A549 treated with AZD2906 at 1 μM for 4 hours (cell line): ENCODE measurements around the gene ASB15. TPM values are rescaled to one million over a fixed set of nuclear protein-coding genes. Genes with fewer than 3 reads are reported as not detected.

Source experiments
- total RNA-seq: library from RNA; stranded (reverse); fragments of 200-300 nt; extraction: Qiagen RNA extraction; gene quantifications from 5 replicates; pipeline ENCODE4 v1.2.3, GENCODE V29; 2022

The ASB15 gene
- total RNA-seq, result not detected in 5 replicates

GRCh38 chr7:123601530-123601929 lies at the start of gene ASB15:
ASB15 (plus strand) TSS chr7:123601821; CDS start chr7:123614503, 12,682 bp downstream.

GRCh38 chr7:123557398-123558288 lies 44.0 kb upstream of the ASB15 start, which contains the start of gene NDUFA5:
NDUFA5 (minus strand) TSS chr7:123557818; CDS start chr7:123557795, 23 bp downstream.

GRCh38 chr7:123655614-123656013 lies 54.0 kb downstream of the ASB15 start, which contains the start of gene LMOD2:
LMOD2 (plus strand) TSS chr7:123655866; CDS start chr7:123655964, 98 bp downstream.

Other genes starting within 250 kb of the ASB15 start
- gene IQUB, start 67.2 kb upstream of the ASB15 start, total RNA-seq, result 0.03 to 0.07 TPM (median 0.06 TPM) in 3 of 5 replicates, not detected in the others
- gene NDUFA5, start 44.0 kb upstream of the ASB15 start, total RNA-seq, result 31.0 to 47.4 TPM (median 32.7 TPM) in 5 replicates
- not detected in 5 replicates for gene LMOD2, start 54.0 kb downstream of the ASB15 start, total RNA-seq
- gene WASL, start 147.2 kb downstream of the ASB15 start, total RNA-seq, result 18.8 to 24.6 TPM (median 22.5 TPM) in 5 replicates
- 0.05 TPM in 1 of 5 replicates, not detected in the others for gene HYAL4, start 243.3 kb downstream of the ASB15 start, total RNA-seq